ENCODE data around the gene TMUB2.

The TMUB2 gene

DNA sequence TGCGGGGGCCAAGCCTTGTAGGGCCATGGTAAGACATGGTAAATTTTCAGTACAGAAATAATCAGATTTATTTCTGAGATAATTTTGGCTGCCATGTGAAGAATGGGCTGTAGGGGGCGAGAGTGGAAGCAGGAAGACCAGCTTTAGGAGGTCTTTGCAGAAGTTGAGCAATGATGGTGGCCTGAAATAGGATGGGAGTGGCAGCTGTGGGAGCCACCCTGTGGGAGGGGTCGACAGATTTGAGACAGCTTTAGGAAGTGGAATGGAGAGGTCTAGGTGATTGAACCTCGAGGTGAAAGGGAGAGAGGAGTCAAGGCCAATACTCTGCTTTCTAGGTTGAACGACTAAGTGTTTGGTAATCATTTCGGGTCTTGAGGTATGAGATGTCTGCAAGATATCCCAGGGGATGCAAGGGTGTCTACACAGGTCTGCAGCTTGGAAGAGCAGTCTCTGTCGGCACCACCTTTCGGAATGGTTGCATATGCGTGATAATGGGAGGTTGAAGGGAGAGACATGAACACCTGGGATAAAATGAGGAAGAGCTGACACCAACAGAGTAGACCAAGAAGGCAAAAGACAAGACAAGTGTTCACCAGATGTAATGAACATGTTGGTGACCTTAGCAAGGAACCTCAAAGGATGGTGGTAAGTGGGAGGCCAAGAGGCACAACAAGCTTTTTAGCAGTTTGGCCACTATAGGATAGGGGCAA is 17.1 kb downstream of the TMUB2 start:
- peak; percentile 80 for DNase-seq

DNA sequence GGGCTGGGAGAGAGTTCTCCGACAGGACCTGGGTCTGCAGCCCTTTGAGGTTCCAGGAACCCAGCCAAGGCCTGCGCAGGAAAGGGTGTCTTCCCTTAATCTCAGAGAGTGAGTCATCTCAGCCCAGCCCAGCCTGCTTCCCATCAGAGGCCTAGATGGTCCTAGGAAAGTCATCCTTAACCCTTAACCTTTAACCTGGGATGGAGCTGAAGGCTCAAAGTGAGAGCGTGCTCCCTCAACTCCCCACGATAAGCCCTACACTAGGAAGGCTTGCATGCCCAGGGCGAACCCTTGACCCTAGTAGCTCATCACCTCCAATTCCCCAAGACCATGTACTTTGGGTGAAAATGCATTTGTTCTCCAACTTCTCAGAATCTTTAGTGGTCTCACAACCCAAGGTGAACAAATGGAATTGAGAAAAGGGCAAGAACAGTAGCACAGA is 17.7 kb downstream of the TMUB2 start:
- no peak for DNase-seq

DNA sequence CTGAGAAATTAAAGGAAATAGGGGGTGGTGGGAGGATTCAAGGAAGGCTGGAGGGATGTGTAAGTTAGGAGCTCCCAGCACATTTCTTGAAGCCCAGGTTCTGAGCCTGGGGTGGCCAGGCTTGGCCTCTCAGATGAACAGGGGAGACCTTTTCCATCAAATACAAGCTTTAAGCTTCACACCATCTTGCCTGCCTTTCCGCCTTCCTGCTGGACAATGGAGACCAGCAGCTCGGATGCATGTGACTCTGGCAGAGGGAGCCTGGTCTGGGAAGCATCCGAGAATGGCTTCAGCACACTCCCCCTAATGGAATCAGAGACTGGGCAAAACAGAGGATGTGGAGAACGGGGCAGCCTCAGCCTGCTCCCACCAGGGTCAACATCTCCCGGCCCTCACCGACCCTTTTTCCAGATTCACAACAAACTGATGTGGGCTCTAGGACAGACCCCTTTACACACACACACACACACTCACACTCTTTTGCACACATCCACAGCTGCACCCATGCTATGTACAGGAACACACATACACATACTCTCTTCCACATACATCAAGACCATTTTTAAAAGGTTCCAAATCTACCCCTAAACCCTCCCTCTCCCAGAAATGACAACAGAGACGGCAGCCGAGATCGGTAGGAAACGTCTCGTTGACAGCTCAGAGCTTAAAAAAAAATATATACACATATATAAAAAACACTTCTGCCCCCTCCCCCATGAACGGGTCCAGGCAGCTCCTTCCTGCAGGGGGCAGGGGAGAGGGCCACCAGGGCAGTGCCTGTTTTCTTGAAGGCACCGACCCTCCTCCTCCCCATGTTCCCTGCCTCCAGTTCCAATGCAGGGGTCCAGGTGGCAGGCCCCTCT is 19.4 kb downstream of the TMUB2 start:
- DNase-seq = no peak

- DNase-seq = no peak
Observed at GRCh38 chr17:44206825-44207155, 20.0 kb downstream of the TMUB2 start.

- DNase-seq = no peak
Observed at GRCh38 chr17:44207319-44207718, 20.5 kb downstream of the TMUB2 start.

GRCh38 chr17:44207743-44208142 is 21.0 kb downstream of the TMUB2 start:
- DNase-seq = no peak

DNA sequence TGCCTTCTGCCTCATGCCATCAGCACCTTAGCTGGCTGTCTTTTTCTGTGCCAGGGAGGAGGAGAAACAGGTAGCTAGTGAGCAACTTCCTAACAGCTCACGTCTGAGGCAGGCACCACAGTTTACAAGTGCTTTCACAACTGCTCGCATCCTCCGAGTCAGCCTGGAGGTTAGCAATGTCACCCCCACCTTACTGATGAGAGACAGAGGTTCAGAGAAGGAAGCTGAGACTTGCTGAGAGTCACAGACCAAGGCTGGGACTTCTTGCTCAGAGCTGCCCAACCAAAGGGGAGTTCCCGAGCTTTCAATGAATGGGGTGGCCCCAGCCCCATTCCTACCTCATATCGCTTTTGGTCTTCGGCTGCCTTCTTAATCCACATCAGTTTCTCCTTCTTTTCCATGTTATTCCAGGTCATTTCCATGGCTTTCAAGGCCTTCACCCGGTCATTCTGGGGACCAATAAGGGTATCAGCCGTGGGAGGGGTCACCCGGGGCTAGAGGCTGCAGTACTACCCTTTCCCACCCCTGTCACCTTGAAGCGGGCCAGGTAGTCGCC is 23.1 kb downstream of the TMUB2 start:
- no peak for DNase-seq

- peak; percentile 60 for DNase-seq
Observed at GRCh38 chr17:44210342-44211192, 23.8 kb downstream of the TMUB2 start.

DNA sequence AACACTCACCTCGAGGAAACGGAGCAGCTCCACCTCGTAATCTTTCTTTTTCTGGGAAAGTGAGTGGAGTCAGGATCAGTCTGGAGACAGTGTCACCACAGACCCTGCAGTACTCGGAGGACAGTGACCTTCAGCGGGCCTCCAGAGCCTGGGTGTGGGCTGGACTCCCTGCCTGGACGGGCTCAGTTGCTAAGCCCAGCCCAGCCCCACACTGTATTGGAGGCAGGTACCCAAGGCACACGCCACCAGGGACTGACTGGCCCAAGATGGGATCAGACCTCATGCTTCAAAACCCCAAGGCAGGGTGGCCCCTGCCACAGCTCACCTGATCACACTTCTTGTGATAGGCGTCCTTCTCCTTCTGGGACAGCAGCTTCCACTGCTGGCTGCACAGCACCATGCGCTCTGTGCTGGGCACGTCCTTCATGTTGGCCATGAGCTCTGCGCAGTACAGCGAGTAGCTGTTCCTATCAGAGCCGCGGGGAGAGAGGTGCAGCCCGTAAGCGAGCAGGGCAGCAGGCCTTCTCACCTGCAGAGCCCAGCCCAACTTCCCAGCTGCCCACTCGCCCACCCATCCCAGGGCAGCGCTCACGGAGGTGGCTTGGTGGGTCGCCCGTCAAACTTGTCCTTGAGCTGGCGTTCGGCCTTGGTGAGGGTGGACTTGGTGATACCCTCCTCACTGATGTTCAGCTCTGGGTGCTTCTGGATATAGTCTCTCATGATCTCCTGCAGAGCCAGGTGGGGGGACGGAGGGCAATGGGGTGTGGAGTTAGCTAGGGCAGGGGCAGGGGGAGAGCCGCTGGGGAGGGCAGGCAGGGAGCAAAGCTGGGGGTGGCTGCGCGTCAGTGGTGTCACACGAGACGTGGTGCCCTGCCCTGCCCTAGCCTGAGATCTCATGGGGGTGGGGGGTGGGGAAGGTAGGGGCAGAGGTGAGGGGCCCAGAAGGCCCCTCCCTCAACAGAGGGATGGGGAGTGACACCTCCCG is 24.8 kb downstream of the TMUB2 start:
- DNase-seq = no peak

DNA sequence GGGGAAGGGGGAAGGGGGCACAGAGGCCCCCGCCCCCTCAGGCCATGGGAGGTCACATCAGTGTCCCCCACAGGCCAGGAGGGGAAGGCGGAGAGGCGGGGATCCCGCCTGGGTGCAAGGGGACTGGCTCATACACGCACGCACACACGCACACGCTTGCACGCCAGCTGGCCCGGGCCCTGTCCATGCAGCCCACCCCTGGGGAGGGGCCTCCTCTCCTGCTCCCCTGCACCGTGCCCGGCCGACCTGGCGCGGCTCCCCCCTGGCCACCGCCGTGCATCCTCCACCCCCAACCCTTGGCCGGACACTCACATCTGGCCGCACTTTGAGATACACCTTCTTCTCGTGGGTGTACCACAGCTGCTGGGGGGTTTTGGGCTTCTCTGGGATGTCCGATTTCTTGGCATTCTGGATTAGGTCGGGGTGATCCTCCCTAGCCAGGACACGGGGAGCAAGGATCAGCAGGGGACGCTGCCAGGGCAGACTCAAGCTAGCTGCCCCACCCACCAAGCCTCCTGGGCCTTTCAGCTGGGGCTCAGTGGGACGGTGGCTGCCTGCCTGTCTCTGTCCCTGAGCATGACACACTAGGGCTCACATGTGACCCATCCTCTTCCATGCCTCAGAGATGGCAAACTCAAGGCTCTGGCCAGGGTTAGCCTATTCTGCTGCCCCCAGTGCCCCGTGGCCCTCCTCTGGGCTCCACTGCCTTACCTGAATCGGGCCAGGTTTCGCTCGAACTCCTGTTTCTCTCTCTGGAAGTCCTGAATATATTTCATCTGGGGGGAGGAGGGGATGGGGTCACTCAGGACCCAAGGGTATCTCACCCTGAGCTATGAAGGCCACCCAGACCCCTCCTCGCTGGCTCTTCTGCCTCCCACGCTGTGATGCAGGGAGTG is 26.0 kb downstream of the TMUB2 start:
- DNase-seq = peak; percentile 19

- DNase-seq = peak; percentile 67
Observed at GRCh38 chr17:44213403-44214229, 26.8 kb downstream of the TMUB2 start.

DNA sequence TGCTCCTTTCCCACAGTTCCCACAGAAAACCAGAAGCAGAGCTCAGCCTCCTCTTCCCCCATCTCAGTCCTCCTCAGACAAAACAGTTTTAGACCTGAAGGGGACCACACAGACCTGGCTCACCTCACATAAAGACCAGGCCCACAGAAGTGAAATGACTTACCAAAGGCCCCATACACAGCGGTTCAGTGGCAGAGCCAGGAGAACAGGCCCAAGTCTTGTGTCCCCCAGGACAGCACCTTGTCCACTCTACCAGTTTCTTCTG is 27.4 kb downstream of the TMUB2 start:
- no peak for DNase-seq

DNA sequence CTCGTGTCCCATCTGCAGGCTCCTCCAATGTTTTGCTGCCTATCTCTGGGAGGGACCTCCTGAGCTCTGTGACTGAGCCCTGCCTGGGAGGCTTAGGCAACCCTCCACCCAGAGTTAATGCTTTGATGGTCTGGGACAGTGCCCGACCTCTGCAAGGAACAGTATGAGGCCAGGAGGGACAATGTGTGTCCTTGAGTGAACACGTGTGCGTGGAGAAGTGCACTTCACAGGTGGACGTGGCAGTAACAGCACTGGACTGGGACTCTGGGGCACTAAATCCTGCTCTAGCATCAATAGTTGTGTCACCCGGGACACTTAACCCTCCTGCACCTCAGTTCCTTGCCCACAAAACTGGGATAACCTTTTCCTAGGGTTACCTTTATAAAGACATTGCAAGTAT is 28.1 kb downstream of the TMUB2 start:
- no peak for DNase-seq

GRCh38 chr17:44216173-44216572 is 29.4 kb downstream of the TMUB2 start:
- DNase-seq = no peak

DNA sequence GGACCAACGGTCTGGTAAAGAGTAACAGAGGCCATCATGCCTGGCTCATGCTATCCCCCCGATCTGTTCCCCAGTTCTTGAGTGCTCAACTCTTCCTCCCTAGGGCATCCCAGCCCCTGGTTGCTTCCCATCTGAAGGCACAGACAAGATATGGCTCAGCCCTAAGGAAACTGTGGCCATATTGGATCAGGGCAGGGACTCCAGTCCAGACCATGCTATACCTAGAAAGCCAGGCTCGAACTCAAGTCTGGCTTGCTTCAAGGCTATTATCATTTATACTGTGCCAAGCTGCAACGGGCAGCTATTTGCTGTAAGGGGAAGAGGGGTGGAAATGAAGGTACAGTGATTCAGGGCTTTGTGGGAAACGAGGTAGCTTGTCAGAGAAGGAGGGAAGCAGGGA is 29.9 kb downstream of the TMUB2 start:
- DNase-seq = no peak

- DNase-seq = no peak
Observed at GRCh38 chr17:44217738-44218343, 31.1 kb downstream of the TMUB2 start.

DNA sequence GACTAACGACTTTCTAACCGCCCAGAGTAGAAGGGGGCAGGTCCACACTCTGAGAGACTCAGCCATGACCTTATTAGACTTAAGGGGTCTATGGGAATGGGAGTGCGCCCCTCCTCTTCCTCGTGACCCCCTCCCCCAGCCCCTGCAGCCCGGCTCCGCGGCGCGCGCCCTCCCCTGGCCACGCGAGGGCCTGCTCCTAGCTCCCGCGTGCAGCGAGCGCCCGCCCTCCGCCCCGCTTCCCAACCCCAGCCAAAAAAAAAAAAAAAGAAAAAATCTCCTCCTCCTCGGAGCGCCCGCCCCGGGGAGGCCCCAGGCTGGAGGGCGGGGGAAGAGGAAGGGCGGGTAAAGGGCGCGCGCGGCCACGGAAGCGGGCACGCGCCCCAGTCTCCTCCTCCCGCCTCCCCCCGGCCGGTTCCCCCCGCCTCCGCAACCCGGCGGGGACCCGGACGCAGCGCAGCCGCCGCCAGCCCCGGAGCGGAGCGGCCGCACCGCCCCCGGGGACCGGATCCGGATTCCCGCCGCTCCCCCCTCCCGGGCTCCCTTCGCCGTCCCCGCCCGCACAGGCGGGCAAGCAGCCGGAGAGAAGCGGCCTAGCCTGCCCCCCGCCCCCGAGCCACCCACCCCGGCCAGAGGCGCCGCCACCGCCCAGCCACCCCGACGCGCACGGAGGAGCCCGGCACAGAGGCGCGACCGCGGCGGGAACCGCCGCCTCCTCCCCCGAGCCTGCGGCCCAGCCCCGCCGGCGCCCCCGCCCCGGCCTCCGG is 31.8 kb downstream of the TMUB2 start:
- DNase-seq = peak; percentile 87

DNA sequence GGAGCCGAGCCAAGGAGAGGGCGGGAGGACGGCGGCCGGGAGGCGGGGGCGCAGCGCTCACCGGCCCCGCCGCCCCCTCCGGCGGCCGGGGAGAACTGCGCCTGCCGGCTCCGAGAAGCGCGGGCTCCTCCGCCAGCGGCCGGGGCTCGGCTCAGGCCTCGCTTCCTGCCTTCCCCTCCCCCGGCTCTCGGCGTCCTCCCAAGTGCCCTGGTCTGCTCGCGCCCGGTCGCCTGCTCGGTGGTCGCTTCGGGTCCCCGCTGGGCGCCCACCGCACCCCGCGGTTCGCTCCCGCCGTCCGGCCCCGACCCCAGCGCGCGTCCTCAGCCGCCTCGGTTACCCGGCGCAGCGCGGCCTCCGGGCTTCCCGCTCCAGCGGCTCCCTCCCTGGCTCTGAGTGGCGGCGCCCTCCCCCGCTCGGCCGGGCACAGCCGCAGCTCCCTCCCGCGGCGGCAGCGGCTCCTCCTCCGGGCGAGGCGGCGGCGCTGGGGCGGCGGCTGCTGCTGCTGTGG is 32.4 kb downstream of the TMUB2 start:
- DNase-seq = no peak
